ENCODE data around the gene HNRNPK. TPM values are rescaled to one million over a fixed set of nuclear protein-coding genes. Genes with fewer than 3 reads are reported as not detected.
A peak's percentile ranks its signal among the peaks of the same experiment; 100 is the strongest.

HNRNPK gene
- total RNA-seq: 337 TPM
- polyA plus RNA-seq (ENCODE audit: insufficient read depth in 1 of 8, insufficient read length in 8 of 8, low replicate concordance in 1 of 8): 100 to 1,000 TPM; 433 to 540 (median 467) TPM
- long read RNA-seq, donor 1, partial matches to known transcripts: 46 of 60 reads
- long read RNA-seq, donor 1, other reads (novel, unspliced or antisense): 10 of 60 reads
- long read RNA-seq, donor 2, partial matches to known transcripts: 0 of 6 reads
- long read RNA-seq, donor 2, other reads (novel, unspliced or antisense): 6 of 6 reads
- long read RNA-seq, donor 3, partial matches to known transcripts: 23 of 128 reads
- long read RNA-seq, donor 3, other reads (novel, unspliced or antisense): 99 of 128 reads
- long read RNA-seq, donor 4, partial matches to known transcripts: 18 of 95 reads
- long read RNA-seq, donor 4, other reads (novel, unspliced or antisense): 71 of 95 reads
- long read RNA-seq, donor 5, partial matches to known transcripts: 317 of 450 reads
- long read RNA-seq, donor 5, other reads (novel, unspliced or antisense): 126 of 450 reads
- long read RNA-seq, donor 6, transcript HNRNPK-209 (5 exons, 900 nt): major isoform, 5 of 263 reads
- long read RNA-seq, donor 6, partial matches to known transcripts: 146 of 263 reads
- long read RNA-seq, donor 6, other reads (novel, unspliced or antisense): 107 of 263 reads
- long read RNA-seq, donor 7, transcript HNRNPK-209 (5 exons, 900 nt): major isoform, 6 of 485 reads
- long read RNA-seq, donor 7, partial matches to known transcripts: 404 of 485 reads
- long read RNA-seq, donor 7, other reads (novel, unspliced or antisense): 71 of 485 reads
- long read RNA-seq, donor 8, partial matches to known transcripts: 50 of 110 reads
- long read RNA-seq, donor 8, other reads (novel, unspliced or antisense): 53 of 110 reads
- long read RNA-seq, donor 9, partial matches to known transcripts: 113 of 161 reads
- long read RNA-seq, donor 9, other reads (novel, unspliced or antisense): 44 of 161 reads
- long read RNA-seq, donor 10, transcript HNRNPK-211 (2 exons, 868 nt): major isoform, 8 of 405 reads
- long read RNA-seq, donor 10, partial matches to known transcripts: 282 of 405 reads
- long read RNA-seq, donor 10, other reads (novel, unspliced or antisense): 112 of 405 reads
- long read RNA-seq, donor 11, partial matches to known transcripts: 64 of 125 reads
- long read RNA-seq, donor 11, other reads (novel, unspliced or antisense): 59 of 125 reads

- Histone ChIP-seq H3K9me3 (replicated peaks; ENCODE audit: control insufficient read depth, low read depth, low read length) (no peaks in the 10 kb centered on the region), H3K27me3 (ENCODE audit: control insufficient read depth, insufficient read depth, low read length) (no peaks in the 10 kb centered on the region), H3K27ac (ENCODE audit: low read length) (peak within 1 kb of the TSS; percentile 100), H3K4me3 (ENCODE audit: low read length) (peak within 1 kb of the TSS; percentile 98), H3K36me3 (ENCODE audit: control insufficient read depth, insufficient read depth, low read length) (peaks cover 21% of the 10 kb centered on the region), H3K4me1 (ENCODE audit: control insufficient read depth, insufficient read depth, low read length) (peaks cover 3% of the 10 kb centered on the region)
- WGBS (ENCODE audit: insufficient coverage): 0% methylated on average over 55 of the region's 57 CpGs
- peak; percentile 100 for DNase-seq
These were observed at the start of gene HNRNPK for GRCh38 chr9:83979812-83980394. Gene HNRNPK (minus strand): TSS chr9:83980215. CDS start chr9:83978252, 1,963 bp downstream.

- no peaks in the 10 kb centered on the region for H3K36me3 ChIP-seq (ENCODE audit: control insufficient read depth, insufficient read depth, low read length)
- 86% methylated on average over 1 of the region's 4 CpGs for WGBS (ENCODE audit: insufficient coverage)
- no peak overlapping the region for H3K4me3 ChIP-seq (ENCODE audit: low read length)
- H3K27me3 ChIP-seq (ENCODE audit: control insufficient read depth, insufficient read depth, low read length): no peaks in the 10 kb centered on the region
- H3K9me3 ChIP-seq (replicated peaks; ENCODE audit: control insufficient read depth, low read depth, low read length): no peaks in the 10 kb centered on the region
- H3K4me1 ChIP-seq (ENCODE audit: control insufficient read depth, insufficient read depth, low read length): no peaks in the 10 kb centered on the region
- no peak overlapping the region for H3K27ac ChIP-seq (ENCODE audit: low read length)
- DNase-seq: no peak
These were observed 47.2 kb upstream of the HNRNPK start for GRCh38 chr9:84027201-84027600.

GRCh38 chr9:84024041-84024575 lies 44.1 kb upstream of the HNRNPK start:
- Histone ChIP-seq H3K27me3 (ENCODE audit: control insufficient read depth, insufficient read depth, low read length) (no peaks in the 10 kb centered on the region), H3K27ac (ENCODE audit: low read length) (no peak overlapping the region), H3K4me3 (ENCODE audit: low read length) (no peak overlapping the region), H3K9me3 (replicated peaks; ENCODE audit: control insufficient read depth, low read depth, low read length) (no peaks in the 10 kb centered on the region), H3K36me3 (ENCODE audit: control insufficient read depth, insufficient read depth, low read length) (no peaks in the 10 kb centered on the region), H3K4me1 (ENCODE audit: control insufficient read depth, insufficient read depth, low read length) (no peaks in the 10 kb centered on the region)
- WGBS (ENCODE audit: insufficient coverage): no CpG with 5 or more reads among the region's 4 CpGs
- DNase-seq: no peak

GRCh38 chr9:84007662-84008061 lies 27.6 kb upstream of the HNRNPK start:
- no peaks in the 10 kb centered on the region for H3K4me1 ChIP-seq (ENCODE audit: control insufficient read depth, insufficient read depth, low read length)
- no peak overlapping the region for H3K27ac ChIP-seq (ENCODE audit: low read length)
- H3K36me3 ChIP-seq (ENCODE audit: control insufficient read depth, insufficient read depth, low read length): peaks cover 3% of the 10 kb centered on the region
- H3K27me3 ChIP-seq (ENCODE audit: control insufficient read depth, insufficient read depth, low read length): no peaks in the 10 kb centered on the region
- DNase-seq: no peak
- no peak overlapping the region for H3K4me3 ChIP-seq (ENCODE audit: low read length)
- 100% methylated on average over 1 of the region's 2 CpGs for WGBS (ENCODE audit: insufficient coverage)
- peaks cover 3% of the 10 kb centered on the region for H3K9me3 ChIP-seq (replicated peaks; ENCODE audit: control insufficient read depth, low read depth, low read length)

GRCh38 chr9:84003246-84003645 lies 23.2 kb upstream of the HNRNPK start:
- H3K36me3 ChIP-seq (ENCODE audit: control insufficient read depth, insufficient read depth, low read length): peaks cover 3% of the 10 kb centered on the region
- peaks cover 3% of the 10 kb centered on the region for H3K9me3 ChIP-seq (replicated peaks; ENCODE audit: control insufficient read depth, low read depth, low read length)
- no peak for DNase-seq
- WGBS (ENCODE audit: insufficient coverage): no CpG with 5 or more reads among the region's 3 CpGs
- no peak overlapping the region for H3K4me3 ChIP-seq (ENCODE audit: low read length)
- H3K4me1 ChIP-seq (ENCODE audit: control insufficient read depth, insufficient read depth, low read length): no peaks in the 10 kb centered on the region
- no peaks in the 10 kb centered on the region for H3K27me3 ChIP-seq (ENCODE audit: control insufficient read depth, insufficient read depth, low read length)
- H3K27ac ChIP-seq (ENCODE audit: low read length): no peak overlapping the region

- Histone ChIP-seq H3K9me3 (replicated peaks; ENCODE audit: control insufficient read depth, low read depth, low read length) (no peaks in the 10 kb centered on the region), H3K4me1 (ENCODE audit: control insufficient read depth, insufficient read depth, low read length) (no peaks in the 10 kb centered on the region), H3K27ac (ENCODE audit: low read length) (no peak overlapping the region), H3K27me3 (ENCODE audit: control insufficient read depth, insufficient read depth, low read length) (no peaks in the 10 kb centered on the region), H3K36me3 (ENCODE audit: control insufficient read depth, insufficient read depth, low read length) (peaks cover 3% of the 10 kb centered on the region), H3K4me3 (ENCODE audit: low read length) (no peak overlapping the region)
- DNase-seq: no peak
These were observed 22.3 kb upstream of the HNRNPK start for GRCh38 chr9:84002344-84002743.

- no peak overlapping the region for H3K27ac ChIP-seq (ENCODE audit: low read length)
- no peak overlapping the region for H3K4me3 ChIP-seq (ENCODE audit: low read length)
- no peaks in the 10 kb centered on the region for H3K4me1 ChIP-seq (ENCODE audit: control insufficient read depth, insufficient read depth, low read length)
- no peaks in the 10 kb centered on the region for H3K9me3 ChIP-seq (replicated peaks; ENCODE audit: control insufficient read depth, low read depth, low read length)
- no peaks in the 10 kb centered on the region for H3K27me3 ChIP-seq (ENCODE audit: control insufficient read depth, insufficient read depth, low read length)
- H3K36me3 ChIP-seq (ENCODE audit: control insufficient read depth, insufficient read depth, low read length): peaks cover 3% of the 10 kb centered on the region
- WGBS (ENCODE audit: insufficient coverage): 80% methylated on average over 1 of the region's 2 CpGs
- peak; percentile 14 for DNase-seq
These were observed 21.6 kb upstream of the HNRNPK start for GRCh38 chr9:84001621-84002020.

GRCh38 chr9:84000186-84000585 lies 20.2 kb upstream of the HNRNPK start:
- Histone ChIP-seq H3K27me3 (ENCODE audit: control insufficient read depth, insufficient read depth, low read length) (no peaks in the 10 kb centered on the region), H3K4me3 (ENCODE audit: low read length) (no peak overlapping the region), H3K9me3 (replicated peaks; ENCODE audit: control insufficient read depth, low read depth, low read length) (no peaks in the 10 kb centered on the region), H3K27ac (ENCODE audit: low read length) (no peak overlapping the region), H3K36me3 (ENCODE audit: control insufficient read depth, insufficient read depth, low read length) (peaks cover 3% of the 10 kb centered on the region), H3K4me1 (ENCODE audit: control insufficient read depth, insufficient read depth, low read length) (no peaks in the 10 kb centered on the region)
- no peak for DNase-seq
- WGBS (ENCODE audit: insufficient coverage): no CpG with 5 or more reads among the region's 3 CpGs

GRCh38 chr9:83999141-83999918 lies 19.3 kb upstream of the HNRNPK start:
- Histone ChIP-seq H3K4me3 (ENCODE audit: low read length) (no peak overlapping the region), H3K27me3 (ENCODE audit: control insufficient read depth, insufficient read depth, low read length) (no peaks in the 10 kb centered on the region), H3K4me1 (ENCODE audit: control insufficient read depth, insufficient read depth, low read length) (no peaks in the 10 kb centered on the region), H3K27ac (ENCODE audit: low read length) (no peak overlapping the region), H3K36me3 (ENCODE audit: control insufficient read depth, insufficient read depth, low read length) (no peaks in the 10 kb centered on the region), H3K9me3 (replicated peaks; ENCODE audit: control insufficient read depth, low read depth, low read length) (no peaks in the 10 kb centered on the region)
- no peak for DNase-seq
- WGBS (ENCODE audit: insufficient coverage): no CpG with 5 or more reads among the region's 2 CpGs
